ENCODE results near the gene CERS6.

- no peak for TF ChIP-seq CTCF (IDR thresholded peaks at IDR 0.05; ENCODE audit: poor library complexity)
- TF ChIP-seq EZH2phosphoT487 (IDR thresholded peaks at IDR 0.05; ENCODE audit: low read depth, severe bottlenecking, unreplicated experiment): no peak
Measured at GRCh38 chr2:168514692-168515091, 58.6 kb downstream of the CERS6 start.
